OCI-LY7 (cell line): ENCODE data around the gene MCF2L2. TPM values are rescaled to one million over a fixed set of nuclear protein-coding genes. Genes with fewer than 3 reads are reported as not detected.
A peak's percentile ranks its signal among the peaks of the same experiment; 100 is the strongest.

Source experiments
- BruUV-seq: library from RNA; stranded (reverse); fragments of 400-500 nt; replicated peaks from 2 replicates; lab custom pipeline; 2021; lab: Mats Ljungman, UMichigan
- CTCF ChIA-PET: fragments of 300-600 bp; sonication (Branson Sonifier 250); formaldehyde crosslinking; loops from one replicate; lab custom pipeline; 2022; ENCODE audit warnings: antibody characterized with exemption; ENCODE audit not compliant: unreplicated experiment; lab: Charles Lee
- POLR2A ChIA-PET: fragments of 300-600 bp; sonication (Branson Sonifier 250); formaldehyde crosslinking; loops from one replicate; lab custom pipeline; 2022; ENCODE audit warnings: antibody characterized with exemption; lab: Charles Lee
- DNase-seq: peaks from one replicate; pipeline ENCODE4 v3.0.0-alpha.2; 2015; ENCODE audit warnings: low spot score
- H2AFZ ChIP-seq: fragments of 200-600 bp; sonication (generic), shearing (Covaris generic); 2 replicates; pipeline ENCODE4 v1.6.1; 2014; ENCODE audit warnings: mild to moderate bottlenecking, antibody characterized with exemption, low read length, moderate library complexity
- H3K27ac ChIP-seq: fragments of 200-600 bp; sonication (generic); 2 replicates; pipeline ENCODE4 v1.5.1; 2014; ENCODE audit warnings: mixed run types, low read depth, mild to moderate bottlenecking, moderate library complexity, low read length, inconsistent platforms; ENCODE audit not compliant: poor library complexity, severe bottlenecking
- H3K36me3 ChIP-seq: fragments of 200-600 bp; sonication (generic); 2 replicates; pipeline ENCODE4 v1.6.1; 2014; ENCODE audit warnings: mild to moderate bottlenecking, antibody characterized with exemption, low read length, moderate library complexity, mixed read lengths; ENCODE audit not compliant: insufficient read depth
- H3K4me1 ChIP-seq: fragments of 200-600 bp; sonication (generic); 2 replicates; pipeline ENCODE4 v1.5.1; 2014; ENCODE audit warnings: mild to moderate bottlenecking, low read length; ENCODE audit not compliant: insufficient read depth, poor library complexity, severe bottlenecking
- H3K4me2 ChIP-seq: fragments of 200-600 bp; sonication (generic); 2 replicates; pipeline ENCODE4 v1.6.1; 2014; ENCODE audit warnings: mild to moderate bottlenecking, low read length
- H3K4me3 ChIP-seq: fragments of 200-600 bp; sonication (generic); 2 replicates; pipeline ENCODE4 v1.5.1; 2014; ENCODE audit warnings: mild to moderate bottlenecking, low read depth, low read length; ENCODE audit not compliant: poor library complexity, severe bottlenecking
- H3K79me2 ChIP-seq: fragments of 200-600 bp; sonication (generic); 2 replicates; pipeline ENCODE4 v1.6.1; 2016; ENCODE audit warnings: low read depth, mild to moderate bottlenecking, low read length, moderate library complexity, mixed read lengths; ENCODE audit not compliant: insufficient read depth
- H3K9me2 ChIP-seq: fragments of 200-600 bp; sonication (generic); 2 replicates; pipeline ENCODE4 v1.6.1; 2016; ENCODE audit warnings: mild to moderate bottlenecking, low read length, mixed read lengths; ENCODE audit not compliant: insufficient read depth
- H3K9me3 ChIP-seq: fragments of 200-600 bp; sonication (generic); 2 replicates; pipeline ENCODE4 v1.6.1; 2014; ENCODE audit warnings: mild to moderate bottlenecking, mixed run types, low read length, mixed read lengths
- H4K20me1 ChIP-seq: fragments of 200-600 bp; sonication (generic); 2 replicates; pipeline ENCODE4 v1.6.1; 2014; ENCODE audit warnings: mild to moderate bottlenecking, antibody characterized with exemption, low read length, moderate library complexity, mixed read lengths; ENCODE audit not compliant: insufficient read depth
- CTCF ChIP-seq: fragments of 200-600 bp; sonication (generic); conservative IDR thresholded peaks from 2 replicates; pipeline ENCODE4 v1.5.1; 2014; ENCODE audit warnings: mild to moderate bottlenecking, antibody characterized with exemption, low read length, moderate library complexity, mixed read lengths
- EZH2phosphoT487 ChIP-seq: fragments of 200-600 bp; sonication (generic); IDR thresholded peaks from 2 replicates; pipeline ENCODE4 v1.6.1; 2018; ENCODE audit warnings: low read depth, borderline replicate concordance, mild to moderate bottlenecking, mixed run types, antibody characterized with exemption, low read length, moderate library complexity, mixed read lengths
- intact Hi-C: fragments of 100-400 bp; cut with micrococcal nuclease; formaldehyde crosslinking; loops from one replicate; pipeline ENCODE4 v1.10.0; 2022; ENCODE audit not compliant: unreplicated experiment
- total RNA-seq, 2 experiments: library from RNA; depleted of rRNA in 1 of 2; stranded (reverse); fragments of >200 nt in 1 of 2; shearing (Covaris generic) in 1 of 2; gene quantifications; 2 replicates each; pipeline ENCODE4 v1.2.3, GENCODE V29; 2014 to 2022

The MCF2L2 gene
- total RNA-seq, 2 experiments from 2014 or later = 6.6 to 8.0 TPM

GRCh38 chr3:183153210-183153950 lies 275.0 kb downstream of the MCF2L2 start:
- Histone ChIP-seq H3K36me3 (no peaks in the 10 kb centered on the region), H3K79me2 (no peaks in the 10 kb centered on the region), H3K4me3 (no peak overlapping the region), H3K27ac (no peak overlapping the region), H3K9me2 (no peaks in the 10 kb centered on the region), H3K9me3 (no peaks in the 10 kb centered on the region), H3K4me2 (no peak overlapping the region), H4K20me1 (no peaks in the 10 kb centered on the region), H2AFZ (no peak overlapping the region), H3K4me1 (peaks cover 8% of the 10 kb centered on the region)
- POLR2A ChIA-PET = interaction anchor here (0.6 to 1.0 kb wide), 3 partner anchors 10 to 198 kb away, joined by 3 to 6 read pairs (median 3); no protein-coding TSS in a partner anchor
- DNase-seq = no peak
- intact Hi-C loops = no loop called here
- CTCF ChIA-PET = no interaction called here
- BruUV-seq = no TSS peak
- TF ChIP-seq EZH2phosphoT487 (no peak), CTCF (no peak)

GRCh38 chr3:183151821-183152351 lies 276.5 kb downstream of the MCF2L2 start:
- Histone ChIP-seq H3K79me2 (no peaks in the 10 kb centered on the region), H3K27ac (no peak overlapping the region), H3K9me3 (no peaks in the 10 kb centered on the region), H3K36me3 (no peaks in the 10 kb centered on the region), H3K4me2 (peak overlapping the region; percentile 6; the same call in 1 of the 2 replicates), H4K20me1 (no peaks in the 10 kb centered on the region), H2AFZ (no peak overlapping the region), H3K9me2 (no peaks in the 10 kb centered on the region), H3K4me3 (no peak overlapping the region), H3K4me1 (peaks cover 7% of the 10 kb centered on the region)
- TF ChIP-seq CTCF = no peak
- no peak for TF ChIP-seq EZH2phosphoT487
- intact Hi-C loops = no loop called here
- ChIA-PET POLR2A (interaction anchor here (0.7 to 0.8 kb wide), 2 partner anchors 17 to 222 kb away, joined by 3 to 4 read pairs; no protein-coding TSS in a partner anchor), CTCF (no interaction called here)
- no TSS peak for BruUV-seq
- DNase-seq = no peak

GRCh38 chr3:183151086-183151485 lies 277.3 kb downstream of the MCF2L2 start:
- H3K27ac ChIP-seq = no peak overlapping the region
- no peak overlapping the region for H3K4me3 ChIP-seq
- POLR2A ChIA-PET = interaction anchor here (0.7 to 1.6 kb wide), 3 partner anchors 11 to 222 kb away, joined by 4 to 8 read pairs (median 4); no protein-coding TSS in a partner anchor
- no TSS peak for BruUV-seq
- CTCF ChIA-PET = no interaction called here
- DNase-seq = no peak
- H3K79me2 ChIP-seq = no peaks in the 10 kb centered on the region
- H3K4me2 ChIP-seq = no peak overlapping the region
- no peak overlapping the region for H2AFZ ChIP-seq
- no peaks in the 10 kb centered on the region for H3K9me3 ChIP-seq
- H3K9me2 ChIP-seq = no peaks in the 10 kb centered on the region
- TF ChIP-seq EZH2phosphoT487 (no peak), CTCF (no peak)
- H3K36me3 ChIP-seq = no peaks in the 10 kb centered on the region
- peaks cover 7% of the 10 kb centered on the region for H3K4me1 ChIP-seq
- H4K20me1 ChIP-seq = no peaks in the 10 kb centered on the region
- intact Hi-C loops = no loop called here
